ENCODE results near the gene PRPSAP2.

PRPSAP2 gene

DNA sequence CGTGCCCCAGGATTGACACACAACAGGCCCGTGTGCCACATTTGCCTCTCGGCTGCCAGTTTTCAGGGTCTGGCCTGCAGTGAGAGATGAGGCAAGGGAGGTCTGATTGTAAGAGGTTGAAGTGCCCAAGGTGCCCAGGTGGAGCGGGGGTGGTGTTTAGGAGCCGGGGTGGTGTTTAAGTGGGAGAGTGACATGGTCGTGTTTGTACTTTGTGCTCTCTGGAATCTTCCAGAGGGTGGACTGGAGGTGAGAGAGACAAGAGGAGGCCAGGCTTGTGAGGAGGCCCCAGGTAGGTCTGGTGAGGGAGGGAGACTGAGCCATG lies 104.5 kb downstream of the PRPSAP2 start:
- no peak overlapping the region for H3K4me3 ChIP-seq (ENCODE audit: low read length)
- TF ChIP-seq, protein P1, sequence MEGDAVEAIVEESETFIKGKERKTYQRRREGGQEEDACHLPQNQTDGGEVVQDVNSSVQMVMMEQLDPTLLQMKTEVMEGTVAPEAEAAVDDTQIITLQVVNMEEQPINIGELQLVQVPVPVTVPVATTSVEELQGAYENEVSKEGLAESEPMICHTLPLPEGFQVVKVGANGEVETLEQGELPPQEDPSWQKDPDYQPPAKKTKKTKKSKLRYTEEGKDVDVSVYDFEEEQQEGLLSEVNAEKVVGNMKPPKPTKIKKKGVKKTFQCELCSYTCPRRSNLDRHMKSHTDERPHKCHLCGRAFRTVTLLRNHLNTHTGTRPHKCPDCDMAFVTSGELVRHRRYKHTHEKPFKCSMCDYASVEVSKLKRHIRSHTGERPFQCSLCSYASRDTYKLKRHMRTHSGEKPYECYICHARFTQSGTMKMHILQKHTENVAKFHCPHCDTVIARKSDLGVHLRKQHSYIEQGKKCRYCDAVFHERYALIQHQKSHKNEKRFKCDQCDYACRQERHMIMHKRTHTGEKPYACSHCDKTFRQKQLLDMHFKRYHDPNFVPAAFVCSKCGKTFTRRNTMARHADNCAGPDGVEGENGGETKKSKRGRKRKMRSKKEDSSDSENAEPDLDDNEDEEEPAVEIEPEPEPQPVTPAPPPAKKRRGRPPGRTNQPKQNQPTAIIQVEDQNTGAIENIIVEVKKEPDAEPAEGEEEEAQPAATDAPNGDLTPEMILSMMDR (conservative IDR thresholded peaks at IDR 0.05; ENCODE audit: low read depth, low read length): no peak
- no peak for DNase-seq (ENCODE audit: low read depth)

DNA sequence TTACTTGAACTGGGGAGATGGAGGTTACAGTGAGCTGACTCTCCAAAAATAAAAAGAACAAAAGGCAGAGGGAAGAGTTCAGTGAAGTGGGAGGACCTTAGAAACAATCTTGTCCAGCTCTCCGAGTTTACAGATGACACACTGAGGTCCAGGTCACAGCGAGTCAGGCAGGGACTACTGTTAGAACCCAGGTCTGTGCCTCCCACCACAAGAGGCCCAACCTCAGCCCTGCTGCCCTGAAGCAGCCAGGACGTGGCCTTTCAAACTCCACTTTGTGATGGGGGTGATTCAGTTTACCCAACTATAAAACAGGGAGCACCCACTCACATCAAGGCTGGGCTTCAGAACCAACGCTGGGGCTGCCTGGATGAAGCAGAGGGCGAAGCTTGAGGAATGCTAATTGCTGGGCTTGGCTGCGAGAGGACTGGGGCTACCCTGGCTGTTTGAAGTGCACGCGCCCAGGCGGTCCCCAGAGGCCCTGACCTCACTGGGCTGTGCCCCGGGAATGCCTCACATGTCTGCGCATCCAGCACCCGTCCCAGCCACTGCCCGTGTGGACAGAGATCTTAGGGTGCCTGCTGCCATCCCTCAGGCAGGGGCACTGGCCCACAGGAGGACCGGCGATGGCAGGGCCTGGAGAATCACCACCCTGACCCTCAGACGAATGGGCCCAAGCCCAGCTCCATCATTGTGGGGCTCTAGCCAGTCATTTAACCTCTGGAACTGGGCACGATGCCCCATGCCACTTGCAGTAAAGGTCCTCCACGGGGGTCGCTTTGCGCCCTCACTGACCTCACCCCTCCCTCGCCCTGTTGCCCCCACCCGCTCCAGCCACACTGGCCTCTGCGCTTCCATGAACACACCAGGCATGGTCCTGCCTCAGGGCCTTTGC lies 105.4 kb downstream of the PRPSAP2 start:
- H3K4me3 ChIP-seq (ENCODE audit: low read length): no peak overlapping the region
- TF ChIP-seq, protein P1 (conservative IDR thresholded peaks at IDR 0.05; ENCODE audit: low read depth, low read length): no peak
- DNase-seq (ENCODE audit: low read depth): no peak

DNA sequence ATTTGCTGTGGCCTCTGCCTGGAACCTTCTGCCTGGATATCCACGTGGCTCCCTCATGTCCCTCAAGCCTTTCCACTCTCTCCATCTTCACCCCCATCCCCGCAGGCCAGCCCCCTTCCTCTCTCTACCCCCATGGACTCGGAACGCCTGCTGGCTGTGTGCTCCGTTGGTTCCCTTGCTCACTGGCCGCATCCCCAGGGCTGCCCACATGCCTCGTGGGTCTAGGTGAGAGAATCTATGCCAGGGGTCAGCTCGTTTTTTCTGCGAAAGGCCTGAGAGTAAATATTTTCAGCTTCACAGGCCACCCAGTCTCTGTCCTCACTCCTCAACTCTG lies 106.1 kb downstream of the PRPSAP2 start:
- TF ChIP-seq, protein P1 (conservative IDR thresholded peaks at IDR 0.05; ENCODE audit: low read depth, low read length): no peak
- H3K4me3 ChIP-seq (ENCODE audit: low read length): no peak overlapping the region
- no peak for DNase-seq (ENCODE audit: low read depth)

DNA sequence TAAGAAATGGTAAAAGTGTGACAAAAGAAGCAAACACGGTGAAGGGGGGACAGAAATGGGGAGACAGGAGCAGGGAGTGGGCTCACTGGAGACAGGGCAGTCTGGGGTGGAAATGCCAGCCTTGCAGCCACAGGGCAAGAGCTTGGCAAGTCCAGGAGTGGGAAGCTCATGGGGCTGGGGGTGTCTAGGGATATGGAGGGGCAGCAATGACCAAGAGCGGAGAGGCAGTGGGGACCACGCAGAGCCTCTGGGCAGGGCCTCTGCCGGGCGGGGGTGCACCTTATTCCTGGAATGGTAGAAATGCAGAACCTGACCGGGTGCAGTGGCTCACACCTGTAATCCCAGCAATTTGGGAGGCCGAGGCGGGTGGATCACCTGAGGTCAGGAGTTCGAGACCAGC lies 106.6 kb downstream of the PRPSAP2 start:
- no peak for DNase-seq (ENCODE audit: low read depth)
- TF ChIP-seq, protein P1 (conservative IDR thresholded peaks at IDR 0.05; ENCODE audit: low read depth, low read length): no peak

DNA sequence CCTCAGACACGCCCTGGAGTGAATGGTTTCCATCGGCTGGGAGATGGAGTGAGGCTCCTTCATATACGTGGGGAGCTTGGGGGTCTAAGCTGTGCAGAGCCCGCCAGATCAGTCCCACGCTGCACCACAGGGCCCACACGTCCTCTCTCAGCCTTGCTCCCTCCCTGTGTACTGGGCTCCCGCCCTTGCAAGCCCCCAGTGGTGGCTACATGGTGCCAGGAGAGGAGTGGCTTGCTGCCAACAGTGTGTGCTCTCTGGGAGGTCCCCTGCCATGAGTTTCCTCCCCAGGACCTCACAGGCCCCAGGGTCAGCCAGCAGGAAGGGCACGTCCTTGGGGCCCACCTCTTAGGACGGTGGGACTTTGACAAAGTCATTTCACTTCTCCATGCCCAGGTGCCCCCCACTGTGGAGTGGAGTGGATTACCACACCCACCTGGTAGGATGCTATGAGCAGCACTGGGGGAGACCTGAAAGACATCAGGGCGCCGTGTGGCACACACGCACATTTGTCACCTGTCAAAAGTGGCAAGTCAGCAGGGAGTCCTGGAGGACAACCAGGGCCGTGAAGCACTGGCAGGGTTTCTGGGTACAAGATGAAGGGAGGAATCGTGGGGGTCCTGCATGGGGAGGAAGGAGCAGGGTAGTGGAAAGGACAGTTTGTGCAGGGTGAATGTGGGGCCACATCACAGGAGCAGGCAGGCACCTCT lies 107.8 kb downstream of the PRPSAP2 start:
- TF ChIP-seq, protein P1 (conservative IDR thresholded peaks at IDR 0.05; ENCODE audit: low read depth, low read length): no peak
- DNase-seq (ENCODE audit: low read depth): no peak
- no peak overlapping the region for H3K4me3 ChIP-seq (ENCODE audit: low read length)

More for the DNA sequence above, 106.6 kb downstream of the PRPSAP2 start:
- no peak overlapping the region for H3K4me3 ChIP-seq (ENCODE audit: low read length)

DNA sequence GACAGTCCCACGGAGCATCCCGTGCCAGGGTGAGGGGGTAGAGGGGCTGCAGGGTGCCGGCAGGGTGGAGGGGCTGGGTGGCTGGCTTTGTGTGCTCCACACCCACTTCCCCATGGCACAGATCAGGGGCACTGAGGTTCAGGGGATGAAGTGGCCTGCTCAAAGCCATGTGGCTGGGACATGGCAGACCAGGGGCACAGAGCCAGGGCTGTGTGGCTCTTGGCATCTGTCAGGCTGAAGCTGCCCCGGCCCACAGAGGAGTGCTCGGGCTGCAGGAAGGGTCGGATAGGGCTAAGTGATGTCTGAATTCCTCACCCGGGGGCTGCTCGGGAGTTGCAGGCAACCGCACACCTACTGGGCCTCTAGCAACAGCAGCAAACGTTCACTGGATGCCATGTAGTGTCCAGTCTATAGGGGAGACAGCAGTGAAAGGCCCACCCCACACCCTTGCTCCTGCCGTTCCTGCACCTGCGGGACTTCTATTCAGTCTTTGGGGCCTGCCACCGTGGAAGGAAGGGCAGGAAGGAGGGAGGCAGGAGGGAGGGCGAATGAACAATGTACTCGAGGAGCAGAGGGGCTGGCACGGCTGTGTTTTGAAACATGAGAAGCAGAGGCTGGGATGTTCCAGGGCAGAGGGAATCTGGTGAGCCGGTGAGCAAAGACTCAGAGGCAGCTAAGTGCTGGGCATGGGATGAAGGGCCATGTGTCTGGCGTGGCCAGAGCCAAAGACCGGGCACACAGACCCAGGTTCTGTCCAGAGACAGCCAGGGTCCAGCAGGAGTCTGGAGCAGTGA lies 109.1 kb downstream of the PRPSAP2 start:
- DNase-seq (ENCODE audit: low read depth): no peak
- H3K4me3 ChIP-seq (ENCODE audit: low read length): no peak overlapping the region
- TF ChIP-seq, protein P1 (conservative IDR thresholded peaks at IDR 0.05; ENCODE audit: low read depth, low read length): no peak

Measured in retinal pigment epithelial cell (primary cell).